ENCODE results near the gene LGR6. TPM values are rescaled to one million over a fixed set of nuclear protein-coding genes. Genes with fewer than 3 reads are reported as not detected.
A peak's percentile ranks its signal among the peaks of the same experiment; 100 is the strongest.

Gene LGR6
- total RNA-seq, 2 experiments from 2014 or later = 0.09 to 0.14 TPM

GRCh38 chr1:202320081-202320405 lies 126.4 kb downstream of the LGR6 start:
- H3K9me3 Mint-ChIP-seq (ENCODE audit: low read depth) = no peaks in the 10 kb centered on the region
- H3K4me3 Mint-ChIP-seq = no peak overlapping the region
- H3K36me3 Mint-ChIP-seq (ENCODE audit: low read depth) = no peaks in the 10 kb centered on the region
- ChIA-PET CTCF (interaction anchor here (0.8 to 0.9 kb wide), 2 partner anchors 127 to 165 kb away, joined by 4 to 6 read pairs; partner anchors contain the start of gene LGR6), POLR2A (no interaction called here)
- H3K27me3 Mint-ChIP-seq = no peaks in the 10 kb centered on the region
- DNase-seq (no peak), ATAC-seq (no peak)
- intact Hi-C loops (cut with DNase I, micrococcal nuclease) = no loop called here
- no peak overlapping the region for H3K27ac Mint-ChIP-seq
- H3K4me1 Mint-ChIP-seq = peaks cover 3% of the 10 kb centered on the region

GRCh38 chr1:202323731-202324130 lies 130.1 kb downstream of the LGR6 start:
- Mint-ChIP-seq H3K4me3 (no peak overlapping the region), H3K36me3 (ENCODE audit: low read depth) (no peaks in the 10 kb centered on the region), H3K27me3 (no peaks in the 10 kb centered on the region), H3K9me3 (ENCODE audit: low read depth) (no peaks in the 10 kb centered on the region), H3K4me1 (peaks cover 3% of the 10 kb centered on the region), H3K27ac (no peak overlapping the region)
- ChIA-PET POLR2A (no interaction called here), CTCF (interaction anchor here (1.0 to 1.7 kb wide), 2 partner anchors 8 to 134 kb away, joined by 3 to 4 read pairs; no protein-coding TSS in a partner anchor)
- DNase-seq (no peak), ATAC-seq (no peak)
- intact Hi-C loops (cut with DNase I, micrococcal nuclease) = no loop called here

- no peak for ATAC-seq
- no peak for DNase-seq
- ChIA-PET POLR2A (no interaction called here), CTCF (interaction anchor here (0.7 to 1.7 kb wide), 3 partner anchors 9 to 655 kb away, joined by 3 to 6 read pairs (median 4); no protein-coding TSS in a partner anchor)
- H3K27me3 Mint-ChIP-seq = no peaks in the 10 kb centered on the region
- H3K27ac Mint-ChIP-seq = no peak overlapping the region
- H3K4me3 Mint-ChIP-seq = no peak overlapping the region
- H3K4me1 Mint-ChIP-seq = peaks cover 3% of the 10 kb centered on the region
- H3K9me3 Mint-ChIP-seq (ENCODE audit: low read depth) = no peaks in the 10 kb centered on the region
- H3K36me3 Mint-ChIP-seq (ENCODE audit: low read depth) = peaks cover 2% of the 10 kb centered on the region
- intact Hi-C loops (cut with DNase I, micrococcal nuclease) = no loop called here
Measured at GRCh38 chr1:202324646-202325045, 131.0 kb downstream of the LGR6 start.

GRCh38 chr1:202329891-202330290 lies 136.3 kb downstream of the LGR6 start:
- no peak overlapping the region for H3K27ac Mint-ChIP-seq
- H3K4me1 Mint-ChIP-seq = no peaks in the 10 kb centered on the region
- no peak overlapping the region for H3K4me3 Mint-ChIP-seq
- POLR2A ChIA-PET = no interaction called here
- no peaks in the 10 kb centered on the region for H3K9me3 Mint-ChIP-seq (ENCODE audit: low read depth)
- H3K27me3 Mint-ChIP-seq = no peaks in the 10 kb centered on the region
- intact Hi-C loops (cut with DNase I, micrococcal nuclease) = no loop called here
- DNase-seq = no peak
- CTCF ChIA-PET = interaction anchor here (0.8 to 1.4 kb wide), 3 partner anchors 14 to 768 kb away, joined by 3 to 5 read pairs (median 3); no protein-coding TSS in a partner anchor
- no peak for ATAC-seq
- H3K36me3 Mint-ChIP-seq (ENCODE audit: low read depth) = peaks cover 40% of the 10 kb centered on the region

GRCh38 chr1:202333861-202334260 lies 140.3 kb downstream of the LGR6 start:
- POLR2A ChIA-PET = interaction anchor here (0.6 kb wide), 1 partner anchor 41 kb away, joined by 3 read pairs; no protein-coding TSS in a partner anchor
- no peaks in the 10 kb centered on the region for H3K27me3 Mint-ChIP-seq
- no peak overlapping the region for H3K4me3 Mint-ChIP-seq
- no peak for DNase-seq
- intact Hi-C loops (cut with DNase I, micrococcal nuclease) = no loop called here
- no peak overlapping the region for H3K27ac Mint-ChIP-seq
- no peak for ATAC-seq
- peaks cover 2% of the 10 kb centered on the region for H3K4me1 Mint-ChIP-seq
- CTCF ChIA-PET = interaction anchor here (1.4 kb wide), 1 partner anchor 10 kb away, joined by 3 read pairs; no protein-coding TSS in a partner anchor
- H3K9me3 Mint-ChIP-seq (ENCODE audit: low read depth) = no peaks in the 10 kb centered on the region
- peaks cover 50% of the 10 kb centered on the region for H3K36me3 Mint-ChIP-seq (ENCODE audit: low read depth)

DNA sequence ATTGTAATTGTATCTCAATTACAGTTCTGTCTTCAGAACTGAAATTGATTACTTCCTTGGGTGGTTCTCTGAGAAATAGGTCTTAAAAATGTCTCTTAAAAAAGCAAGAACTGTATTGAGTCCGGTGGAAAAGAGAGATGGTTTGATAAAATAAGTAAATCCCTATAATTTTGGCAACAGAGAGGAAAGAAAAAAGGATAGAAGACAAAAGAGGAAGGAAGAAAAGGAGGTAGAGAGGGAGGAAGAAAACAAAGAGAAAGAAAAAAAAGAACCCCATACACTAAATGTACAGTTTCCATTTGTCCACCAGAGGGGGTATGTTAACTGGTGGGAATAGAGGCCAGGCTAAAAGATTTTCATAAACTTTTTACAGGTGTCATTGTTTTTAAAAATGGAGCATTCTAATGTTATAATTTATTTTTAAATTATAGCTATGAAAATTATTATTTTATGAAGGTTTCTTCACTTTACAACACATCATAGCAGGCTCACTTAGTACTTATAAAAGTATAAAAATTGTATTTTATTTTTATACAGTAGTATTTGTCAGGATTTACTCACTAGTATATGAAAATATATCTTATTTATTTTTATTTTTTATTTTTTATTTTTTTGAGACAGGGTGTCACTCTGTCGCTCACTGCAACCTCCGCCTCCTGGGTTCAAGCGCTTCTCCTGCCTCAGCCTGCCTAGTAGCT lies 150.2 kb downstream of the LGR6 start:
- Mint-ChIP-seq H3K36me3 (ENCODE audit: low read depth) (peaks cover 11% of the 10 kb centered on the region), H3K27ac (peak overlapping the region; percentile 83), H3K9me3 (ENCODE audit: low read depth) (no peaks in the 10 kb centered on the region), H3K4me1 (peaks cover 25% of the 10 kb centered on the region), H3K27me3 (no peaks in the 10 kb centered on the region), H3K4me3 (peak overlapping the region; percentile 43)
- intact Hi-C loops (cut with DNase I, micrococcal nuclease) = loop anchor here (1.0 to 10.0 kb wide), 10 partner anchors 121 to 509 kb away; partner anchors contain the start of genes PCAT6 (in 1 of the 2) and TIMM17A (in 1 of the 2)
- ATAC-seq (no peak), DNase-seq (no peak)
- ChIA-PET CTCF (interaction anchor here (0.7 to 1.4 kb wide), 10 partner anchors 9 to 546 kb away, joined by 3 to 12 read pairs (median 3); no protein-coding TSS in a partner anchor), POLR2A (no interaction called here)

GRCh38 chr1:202348005-202348508 lies 154.5 kb downstream of the LGR6 start:
- Mint-ChIP-seq H3K36me3 (ENCODE audit: low read depth) (no peaks in the 10 kb centered on the region), H3K27ac (peak overlapping the region; percentile 82), H3K27me3 (no peaks in the 10 kb centered on the region), H3K9me3 (ENCODE audit: low read depth) (no peaks in the 10 kb centered on the region), H3K4me1 (peaks cover 22% of the 10 kb centered on the region), H3K4me3 (peak overlapping the region; percentile 76)
- ChIA-PET POLR2A (interaction anchor here (0.7 kb wide), 1 partner anchor 202 kb away, joined by 4 read pairs; no protein-coding TSS in a partner anchor), CTCF (interaction anchor here (0.7 to 1.1 kb wide), 3 partner anchors 12 to 1177 kb away, joined by 4 read pairs; no protein-coding TSS in a partner anchor)
- no peak for DNase-seq
- ATAC-seq = no peak
- intact Hi-C loops (cut with DNase I, micrococcal nuclease) = loop anchor here (1.0 to 10.0 kb wide), 11 partner anchors 117 to 659 kb away; partner anchors contain the start of genes TIMM17A (in 2 of the 2), ADIPOR1 (in 1 of the 2), KDM5B (in 1 of the 2) and KLHL12 (in 1 of the 2)

- H3K27ac Mint-ChIP-seq = peak within 1 kb of the TSS; percentile 86
- H3K4me3 Mint-ChIP-seq = peak within 1 kb of the TSS; percentile 76
- CTCF ChIA-PET = interaction anchor here (0.7 to 1.1 kb wide), 4 partner anchors 13 to 1178 kb away, joined by 4 read pairs; no protein-coding TSS in a partner anchor
- intact Hi-C loops (cut with DNase I, micrococcal nuclease) = loop anchor here (1.0 to 10.0 kb wide), 11 partner anchors 116 to 659 kb away; partner anchors contain the start of genes TIMM17A (in 2 of the 2), ADIPOR1 (in 1 of the 2), KDM5B (in 1 of the 2) and KLHL12 (in 1 of the 2)
- H3K9me3 Mint-ChIP-seq (ENCODE audit: low read depth) = no peaks in the 10 kb centered on the region
- POLR2A ChIA-PET = interaction anchor here (1.2 kb wide), 1 partner anchor 8 kb away, joined by 3 read pairs; no protein-coding TSS in a partner anchor
- peaks cover 22% of the 10 kb centered on the region for H3K4me1 Mint-ChIP-seq
- peak; percentile 97 for DNase-seq
- no peaks in the 10 kb centered on the region for H3K36me3 Mint-ChIP-seq (ENCODE audit: low read depth)
- peak; percentile 99 for ATAC-seq
- no peaks in the 10 kb centered on the region for H3K27me3 Mint-ChIP-seq
Measured at GRCh38 chr1:202348509-202349205, 155.1 kb downstream of the LGR6 start, which contains the start of gene PPP1R12B. Gene PPP1R12B, plus strand, starts transcription at chr1:202348699. Its CDS starts 153 bp downstream, at chr1:202348852.

DNA sequence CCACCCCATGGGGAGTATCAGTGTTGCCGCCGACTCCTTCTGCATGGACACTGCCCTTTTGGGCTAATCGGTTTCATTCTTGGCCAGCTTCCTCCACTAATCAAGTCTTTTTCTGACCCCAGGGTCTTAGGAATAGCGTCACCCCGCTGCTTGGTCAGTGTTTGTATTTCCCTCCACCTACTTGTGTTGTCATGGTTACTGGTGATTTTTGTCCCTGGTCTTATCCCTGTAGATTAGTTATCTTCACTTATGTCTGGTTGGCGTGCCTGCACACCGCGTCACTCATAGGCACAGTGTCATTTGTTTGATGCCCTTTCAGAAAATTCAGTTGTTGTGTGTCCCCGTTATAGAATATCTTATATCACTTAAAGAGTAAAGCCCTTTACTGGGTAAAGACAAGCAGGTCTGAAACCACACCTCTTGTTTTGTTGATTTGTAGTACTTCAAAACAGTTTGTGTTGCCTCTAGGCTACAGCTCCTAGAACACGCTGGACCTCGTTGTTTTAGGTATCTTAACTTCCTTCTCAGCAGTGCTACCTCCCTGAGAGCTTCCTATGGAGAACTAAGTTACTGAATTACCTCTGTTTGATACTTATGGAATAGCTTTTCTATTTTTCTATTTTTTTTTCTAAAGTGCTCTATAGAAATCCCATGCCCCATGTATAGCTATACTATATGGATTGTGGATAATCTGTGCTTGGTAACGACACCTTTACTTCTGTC lies 155.8 kb downstream of the LGR6 start:
- H3K36me3 Mint-ChIP-seq (ENCODE audit: low read depth) = no peaks in the 10 kb centered on the region
- peak overlapping the region; percentile 76 for H3K4me3 Mint-ChIP-seq
- DNase-seq = peak; percentile 29
- peak overlapping the region; percentile 63 for H3K27ac Mint-ChIP-seq
- H3K9me3 Mint-ChIP-seq (ENCODE audit: low read depth) = no peaks in the 10 kb centered on the region
- intact Hi-C loops (cut with DNase I, micrococcal nuclease) = loop anchor here (2.0 to 10.0 kb wide), 9 partner anchors 115 to 609 kb away; partner anchors contain the start of genes TIMM17A (in 2 of the 2), ADIPOR1 (in 1 of the 2), KDM5B (in 1 of the 2) and KLHL12 (in 1 of the 2)
- ATAC-seq = no peak
- POLR2A ChIA-PET = interaction anchor here (0.7 to 1.2 kb wide), 2 partner anchors 9 to 213 kb away, joined by 3 to 6 read pairs; no protein-coding TSS in a partner anchor
- CTCF ChIA-PET = interaction anchor here (0.9 to 2.8 kb wide), 6 partner anchors 7 to 241 kb away, joined by 3 to 9 read pairs (median 4); partner anchors contain the start of genes LGR6 and UBE2T
- H3K4me1 Mint-ChIP-seq = peaks cover 21% of the 10 kb centered on the region
- H3K27me3 Mint-ChIP-seq = no peaks in the 10 kb centered on the region

GRCh38 chr1:202351725-202352124 lies 158.1 kb downstream of the LGR6 start:
- Mint-ChIP-seq H3K9me3 (ENCODE audit: low read depth) (no peaks in the 10 kb centered on the region), H3K4me1 (peaks cover 24% of the 10 kb centered on the region), H3K27me3 (no peaks in the 10 kb centered on the region), H3K36me3 (ENCODE audit: low read depth) (peaks cover 1% of the 10 kb centered on the region), H3K4me3 (no peak overlapping the region), H3K27ac (no peak overlapping the region)
- ATAC-seq = no peak
- DNase-seq = no peak
- intact Hi-C loops (cut with DNase I, micrococcal nuclease) = no loop called here
- CTCF ChIA-PET = interaction anchor here (2.8 kb wide), 1 partner anchor 158 kb away, joined by 9 read pairs; the partner anchor contains the start of gene LGR6
- POLR2A ChIA-PET = no interaction called here
